ENCODE data around the gene FHAD1.

- TF ChIP-seq, protein P1, sequence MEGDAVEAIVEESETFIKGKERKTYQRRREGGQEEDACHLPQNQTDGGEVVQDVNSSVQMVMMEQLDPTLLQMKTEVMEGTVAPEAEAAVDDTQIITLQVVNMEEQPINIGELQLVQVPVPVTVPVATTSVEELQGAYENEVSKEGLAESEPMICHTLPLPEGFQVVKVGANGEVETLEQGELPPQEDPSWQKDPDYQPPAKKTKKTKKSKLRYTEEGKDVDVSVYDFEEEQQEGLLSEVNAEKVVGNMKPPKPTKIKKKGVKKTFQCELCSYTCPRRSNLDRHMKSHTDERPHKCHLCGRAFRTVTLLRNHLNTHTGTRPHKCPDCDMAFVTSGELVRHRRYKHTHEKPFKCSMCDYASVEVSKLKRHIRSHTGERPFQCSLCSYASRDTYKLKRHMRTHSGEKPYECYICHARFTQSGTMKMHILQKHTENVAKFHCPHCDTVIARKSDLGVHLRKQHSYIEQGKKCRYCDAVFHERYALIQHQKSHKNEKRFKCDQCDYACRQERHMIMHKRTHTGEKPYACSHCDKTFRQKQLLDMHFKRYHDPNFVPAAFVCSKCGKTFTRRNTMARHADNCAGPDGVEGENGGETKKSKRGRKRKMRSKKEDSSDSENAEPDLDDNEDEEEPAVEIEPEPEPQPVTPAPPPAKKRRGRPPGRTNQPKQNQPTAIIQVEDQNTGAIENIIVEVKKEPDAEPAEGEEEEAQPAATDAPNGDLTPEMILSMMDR (IDR thresholded peaks at IDR 0.05; ENCODE audit: low read depth, low read length, missing input control), result no peak
- no peak for TF ChIP-seq NR2F2 (IDR thresholded peaks at IDR 0.05)
- no peak for TF ChIP-seq GABPA (IDR thresholded peaks at IDR 0.05 in 1 of 2, conservative IDR thresholded peaks at IDR 0.05 in 1 of 2)
- no peak for TF ChIP-seq RXRA (IDR thresholded peaks at IDR 0.05)
Measured at GRCh38 chr1:15303935-15304334, 56.9 kb downstream of the FHAD1 start.

Data from liver (tissue), 3 donors.